Activated naive CD8-positive, alpha-beta T cell treated with anti-CD3 and anti-CD28 coated beads, Interleukin-2, amount 50 U/mL, for 24 hours (primary cell): ENCODE measurements around the gene LYPD8.

Experiments used
- ATAC-seq: fragments of 150-1000 bp; cut with Tn5 transposase; one replicate; pipeline ENCODE4 v1.10.0; 2021
- DNase-seq: peaks from one replicate; pipeline ENCODE4 v3.0.0; 2021
- H3K27ac Mint-ChIP-seq: one replicate; pipeline ENCODE4 v1.8.0; 2021; ENCODE audit warnings: mild to moderate bottlenecking, mixed read lengths
- H3K27me3 Mint-ChIP-seq: one replicate; pipeline ENCODE4 v1.8.0; 2021; ENCODE audit warnings: mixed read lengths
- H3K36me3 Mint-ChIP-seq: one replicate; pipeline ENCODE4 v1.8.0; 2021; ENCODE audit warnings: low read depth, mixed read lengths
- H3K4me1 Mint-ChIP-seq: one replicate; pipeline ENCODE4 v1.8.0; 2021; ENCODE audit warnings: mixed read lengths
- H3K4me3 Mint-ChIP-seq: one replicate; pipeline ENCODE4 v1.8.0; 2021; ENCODE audit warnings: mild to moderate bottlenecking, moderate library complexity, mixed read lengths
- H3K9me3 Mint-ChIP-seq: one replicate; pipeline ENCODE4 v1.8.0; 2021; ENCODE audit warnings: mixed read lengths

The LYPD8 gene

GRCh38 chr1:248697907-248698306 lies 57.7 kb downstream of the LYPD8 start:
- H3K4me3 Mint-ChIP-seq = no peak overlapping the region
- H3K27ac Mint-ChIP-seq = no peak overlapping the region
- ATAC-seq = no peak
- H3K36me3 Mint-ChIP-seq = no peaks in the 10 kb centered on the region
- DNase-seq = no peak
- no peaks in the 10 kb centered on the region for H3K9me3 Mint-ChIP-seq
- H3K4me1 Mint-ChIP-seq = no peaks in the 10 kb centered on the region
- H3K27me3 Mint-ChIP-seq = peaks cover 3% of the 10 kb centered on the region

- no peak for ATAC-seq
- Mint-ChIP-seq H3K4me3 (no peak overlapping the region), H3K9me3 (no peaks in the 10 kb centered on the region), H3K4me1 (no peaks in the 10 kb centered on the region), H3K36me3 (no peaks in the 10 kb centered on the region), H3K27ac (no peak overlapping the region), H3K27me3 (peaks cover 3% of the 10 kb centered on the region)
- no peak for DNase-seq
Measured at GRCh38 chr1:248696774-248697173, 58.8 kb downstream of the LYPD8 start.

- Mint-ChIP-seq H3K9me3 (no peaks in the 10 kb centered on the region), H3K4me1 (no peaks in the 10 kb centered on the region), H3K27ac (no peak overlapping the region), H3K36me3 (no peaks in the 10 kb centered on the region), H3K4me3 (no peak overlapping the region), H3K27me3 (peaks cover 3% of the 10 kb centered on the region)
- ATAC-seq = no peak
- no peak for DNase-seq
Measured at GRCh38 chr1:248696261-248696660, 59.3 kb downstream of the LYPD8 start.

- Mint-ChIP-seq H3K27ac (no peak overlapping the region), H3K36me3 (no peaks in the 10 kb centered on the region), H3K4me3 (no peak overlapping the region), H3K9me3 (no peaks in the 10 kb centered on the region), H3K27me3 (peaks cover 3% of the 10 kb centered on the region), H3K4me1 (no peaks in the 10 kb centered on the region)
- ATAC-seq (no peak), DNase-seq (no peak)
Measured at GRCh38 chr1:248695451-248696132, 60.0 kb downstream of the LYPD8 start.

GRCh38 chr1:248691567-248692155 lies 63.9 kb downstream of the LYPD8 start:
- no peak for DNase-seq
- Mint-ChIP-seq H3K27ac (no peak overlapping the region), H3K9me3 (no peaks in the 10 kb centered on the region), H3K4me3 (no peak overlapping the region), H3K4me1 (no peaks in the 10 kb centered on the region), H3K36me3 (no peaks in the 10 kb centered on the region), H3K27me3 (no peaks in the 10 kb centered on the region)
- no peak for ATAC-seq
